ENCODE measurements around the gene RAB11FIP3.
"Not testable (repeated sequence)": the region's sequence is repeated elsewhere in the genome, so short reads cannot be mapped to it uniquely, and the experiment has no call there.

RAB11FIP3 gene

GRCh38 chr16:505479-506245 lies 80.2 kb downstream of the RAB11FIP3 start:
- H3K4me3 ChIP-seq (ENCODE audit: low read length): no peak overlapping the region
- no peaks in the 10 kb centered on the region for H3K9me2 ChIP-seq (replicated peaks; ENCODE audit: control insufficient read depth, low read length)
- TF ChIP-seq CTCF (IDR thresholded peaks at IDR 0.05; ENCODE audit: low read depth, low read length, poor library complexity, severe bottlenecking) (no peak), EZH2phosphoT487 (IDR thresholded peaks at IDR 0.05; ENCODE audit: borderline replicate concordance, low read length) (no peak)
- no peaks in the 10 kb centered on the region for H3K9me3 ChIP-seq (ENCODE audit: control insufficient read depth, insufficient read depth, low read length)
- H3K36me3 ChIP-seq (ENCODE audit: control insufficient read depth, low read length): no peaks in the 10 kb centered on the region
- H4K20me1 ChIP-seq (ENCODE audit: control insufficient read depth, insufficient read depth, low read depth, low read length): no peaks in the 10 kb centered on the region
- H3F3A ChIP-seq (ENCODE audit: control insufficient read depth, insufficient read depth): no peaks in the 10 kb centered on the region
- no peak overlapping the region for H3K4me2 ChIP-seq (ENCODE audit: low read length)
- H3K4me1 ChIP-seq (ENCODE audit: control insufficient read depth, low read length): no peaks in the 10 kb centered on the region
- no peaks in the 10 kb centered on the region for H3K27me3 ChIP-seq (ENCODE audit: control insufficient read depth, low read length)
- H3K27ac ChIP-seq (ENCODE audit: low read depth, low read length): no peak overlapping the region
- no peaks in the 10 kb centered on the region for H3K79me2 ChIP-seq (ENCODE audit: control insufficient read depth, low read length)

GRCh38 chr16:506246-506546 lies 80.7 kb downstream of the RAB11FIP3 start:
- no peaks in the 10 kb centered on the region for H3K36me3 ChIP-seq (ENCODE audit: control insufficient read depth, low read length)
- H3K27ac ChIP-seq (ENCODE audit: low read depth, low read length): no peak overlapping the region
- no peaks in the 10 kb centered on the region for H3K9me2 ChIP-seq (replicated peaks; ENCODE audit: control insufficient read depth, low read length)
- no peak overlapping the region for H3K4me3 ChIP-seq (ENCODE audit: low read length)
- TF ChIP-seq EZH2phosphoT487 (IDR thresholded peaks at IDR 0.05; ENCODE audit: borderline replicate concordance, low read length) (no peak), CTCF (IDR thresholded peaks at IDR 0.05; ENCODE audit: low read depth, low read length, poor library complexity, severe bottlenecking) (no peak)
- no peaks in the 10 kb centered on the region for H3K4me1 ChIP-seq (ENCODE audit: control insufficient read depth, low read length)
- no peaks in the 10 kb centered on the region for H3K27me3 ChIP-seq (ENCODE audit: control insufficient read depth, low read length)
- H3F3A ChIP-seq (ENCODE audit: control insufficient read depth, insufficient read depth): no peaks in the 10 kb centered on the region
- no peaks in the 10 kb centered on the region for H4K20me1 ChIP-seq (ENCODE audit: control insufficient read depth, insufficient read depth, low read depth, low read length)
- H3K9me3 ChIP-seq (ENCODE audit: control insufficient read depth, insufficient read depth, low read length): no peaks in the 10 kb centered on the region
- no peaks in the 10 kb centered on the region for H3K79me2 ChIP-seq (ENCODE audit: control insufficient read depth, low read length)
- H3K4me2 ChIP-seq (ENCODE audit: low read length): no peak overlapping the region

- not testable (repeated sequence) for H3K4me3 ChIP-seq (ENCODE audit: low read length); H3K9me3 ChIP-seq (ENCODE audit: control insufficient read depth, insufficient read depth, low read length); H3K27ac ChIP-seq (ENCODE audit: low read depth, low read length); H3K9me2 ChIP-seq (replicated peaks; ENCODE audit: control insufficient read depth, low read length); H3F3A ChIP-seq (ENCODE audit: control insufficient read depth, insufficient read depth); H3K27me3 ChIP-seq (ENCODE audit: control insufficient read depth, low read length); H3K79me2 ChIP-seq (ENCODE audit: control insufficient read depth, low read length); H3K36me3 ChIP-seq (ENCODE audit: control insufficient read depth, low read length); H3K4me1 ChIP-seq (ENCODE audit: control insufficient read depth, low read length); H3K4me2 ChIP-seq (ENCODE audit: low read length); H4K20me1 ChIP-seq (ENCODE audit: control insufficient read depth, insufficient read depth, low read depth, low read length)
Measured at GRCh38 chr16:507527-507926, 82.1 kb downstream of the RAB11FIP3 start.

GRCh38 chr16:507996-508395 lies 82.5 kb downstream of the RAB11FIP3 start:
- Histone ChIP-seq H4K20me1 (ENCODE audit: control insufficient read depth, insufficient read depth, low read depth, low read length) (no peaks in the 10 kb centered on the region), H3K79me2 (ENCODE audit: control insufficient read depth, low read length) (no peaks in the 10 kb centered on the region), H3K4me2 (ENCODE audit: low read length) (no peak overlapping the region), H3K4me1 (ENCODE audit: control insufficient read depth, low read length) (no peaks in the 10 kb centered on the region), H3K9me3 (ENCODE audit: control insufficient read depth, insufficient read depth, low read length) (no peaks in the 10 kb centered on the region), H3F3A (ENCODE audit: control insufficient read depth, insufficient read depth) (no peaks in the 10 kb centered on the region), H3K27ac (ENCODE audit: low read depth, low read length) (no peak overlapping the region), H3K9me2 (replicated peaks; ENCODE audit: control insufficient read depth, low read length) (no peaks in the 10 kb centered on the region), H3K36me3 (ENCODE audit: control insufficient read depth, low read length) (no peaks in the 10 kb centered on the region), H3K4me3 (ENCODE audit: low read length) (no peak overlapping the region), H3K27me3 (ENCODE audit: control insufficient read depth, low read length) (no peaks in the 10 kb centered on the region)
- no peak for TF ChIP-seq CTCF (IDR thresholded peaks at IDR 0.05; ENCODE audit: low read depth, low read length, poor library complexity, severe bottlenecking)
- no peak for TF ChIP-seq EZH2phosphoT487 (IDR thresholded peaks at IDR 0.05; ENCODE audit: borderline replicate concordance, low read length)
